DND-41 (cell line): Measurements from ENCODE around the gene CABYR.

Experiments used
- CTCF ChIP-seq: IDR thresholded peaks from 2 replicates; pipeline ENCODE4 v1.5.1; 2012; ENCODE audit warnings: borderline replicate concordance, low read length, moderate library complexity, mild to moderate bottlenecking; ENCODE audit not compliant: poor library complexity, severe bottlenecking; ENCODE audit errors: extremely low read depth
- EZH2 ChIP-seq: IDR thresholded peaks from 3 replicates; pipeline ENCODE4 v1.6.1; 2012; ENCODE audit warnings: borderline replicate concordance, low read depth, mild to moderate bottlenecking, moderate library complexity, low read length, inconsistent platforms; ENCODE audit not compliant: severe bottlenecking

GRCh38 chr18:24111936-24112335 is 26.9 kb upstream of the CABYR start:
- peak; percentile 10 for TF ChIP-seq CTCF
- TF ChIP-seq EZH2, result no peak
